ENCODE results near the gene SH3GL1. TPM values are rescaled to one million over a fixed set of nuclear protein-coding genes. Genes with fewer than 3 reads are reported as not detected.

The SH3GL1 gene
- total RNA-seq, 2 donors from 2014 or later, result 47.3 to 56.9 TPM

DNA sequence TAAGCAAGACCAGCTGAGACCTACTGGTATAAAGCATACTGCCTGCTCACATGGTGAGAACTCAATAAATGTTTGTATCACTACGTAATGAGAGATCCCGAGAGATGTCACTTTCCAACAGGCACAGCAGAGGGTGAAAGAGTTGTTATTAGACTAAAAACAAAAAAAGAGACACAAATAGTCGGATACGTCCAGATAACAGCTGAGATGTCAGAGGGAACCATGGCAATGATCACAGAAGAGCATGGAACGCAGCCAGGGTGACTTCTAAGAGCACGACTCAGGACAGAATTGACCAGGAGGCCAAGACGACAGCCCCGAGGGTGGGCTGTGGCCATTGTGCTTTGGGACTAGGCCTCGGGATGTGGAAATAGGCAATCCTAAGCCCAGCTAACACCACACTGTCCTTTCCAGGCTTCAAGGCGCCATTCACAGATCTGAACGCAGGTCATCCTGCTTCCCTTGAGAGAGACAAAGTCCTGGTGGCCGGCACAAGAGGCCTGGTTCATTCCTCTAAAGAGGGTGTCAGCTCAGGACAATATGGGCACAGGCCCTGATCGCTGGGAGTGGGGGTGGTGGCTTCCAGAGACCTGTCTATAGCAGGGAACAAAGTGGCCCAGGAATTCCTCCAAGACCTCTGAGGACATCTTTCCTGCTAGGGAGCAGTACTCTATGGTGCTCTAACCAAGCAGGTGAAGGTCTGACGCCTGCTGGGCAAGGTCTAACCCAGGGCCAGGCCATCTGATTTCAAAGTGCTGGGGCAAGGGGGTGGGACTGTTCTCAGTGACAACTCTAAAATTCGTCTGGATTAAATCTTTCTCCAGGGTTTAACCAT is 3.2 kb downstream of the SH3GL1 start:
- ATAC-seq (ENCODE audit: insufficient number of reproducible peaks, low FRiP score, low read depth) (no peak), DNase-seq (ENCODE audit: low spot score) (no peak)
- Histone ChIP-seq H3K27me3 (replicated peaks; ENCODE audit: insufficient read depth) (no peaks in the 10 kb centered on the region), H3K4me1 (ENCODE audit: control insufficient read depth in 1 of 2, low read depth in 2 of 2) (peaks cover 41 to 71% of the 10 kb centered on the region in 2 donors), H3K27ac (no peak overlapping the region), H3K9me3 (no peaks in the 10 kb centered on the region), H3K36me3 (no peaks in the 10 kb centered on the region), H3K4me3 (no peak overlapping the region)
- TF ChIP-seq, protein P1, sequence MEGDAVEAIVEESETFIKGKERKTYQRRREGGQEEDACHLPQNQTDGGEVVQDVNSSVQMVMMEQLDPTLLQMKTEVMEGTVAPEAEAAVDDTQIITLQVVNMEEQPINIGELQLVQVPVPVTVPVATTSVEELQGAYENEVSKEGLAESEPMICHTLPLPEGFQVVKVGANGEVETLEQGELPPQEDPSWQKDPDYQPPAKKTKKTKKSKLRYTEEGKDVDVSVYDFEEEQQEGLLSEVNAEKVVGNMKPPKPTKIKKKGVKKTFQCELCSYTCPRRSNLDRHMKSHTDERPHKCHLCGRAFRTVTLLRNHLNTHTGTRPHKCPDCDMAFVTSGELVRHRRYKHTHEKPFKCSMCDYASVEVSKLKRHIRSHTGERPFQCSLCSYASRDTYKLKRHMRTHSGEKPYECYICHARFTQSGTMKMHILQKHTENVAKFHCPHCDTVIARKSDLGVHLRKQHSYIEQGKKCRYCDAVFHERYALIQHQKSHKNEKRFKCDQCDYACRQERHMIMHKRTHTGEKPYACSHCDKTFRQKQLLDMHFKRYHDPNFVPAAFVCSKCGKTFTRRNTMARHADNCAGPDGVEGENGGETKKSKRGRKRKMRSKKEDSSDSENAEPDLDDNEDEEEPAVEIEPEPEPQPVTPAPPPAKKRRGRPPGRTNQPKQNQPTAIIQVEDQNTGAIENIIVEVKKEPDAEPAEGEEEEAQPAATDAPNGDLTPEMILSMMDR (IDR thresholded peaks at IDR 0.05), result no peak

DNA sequence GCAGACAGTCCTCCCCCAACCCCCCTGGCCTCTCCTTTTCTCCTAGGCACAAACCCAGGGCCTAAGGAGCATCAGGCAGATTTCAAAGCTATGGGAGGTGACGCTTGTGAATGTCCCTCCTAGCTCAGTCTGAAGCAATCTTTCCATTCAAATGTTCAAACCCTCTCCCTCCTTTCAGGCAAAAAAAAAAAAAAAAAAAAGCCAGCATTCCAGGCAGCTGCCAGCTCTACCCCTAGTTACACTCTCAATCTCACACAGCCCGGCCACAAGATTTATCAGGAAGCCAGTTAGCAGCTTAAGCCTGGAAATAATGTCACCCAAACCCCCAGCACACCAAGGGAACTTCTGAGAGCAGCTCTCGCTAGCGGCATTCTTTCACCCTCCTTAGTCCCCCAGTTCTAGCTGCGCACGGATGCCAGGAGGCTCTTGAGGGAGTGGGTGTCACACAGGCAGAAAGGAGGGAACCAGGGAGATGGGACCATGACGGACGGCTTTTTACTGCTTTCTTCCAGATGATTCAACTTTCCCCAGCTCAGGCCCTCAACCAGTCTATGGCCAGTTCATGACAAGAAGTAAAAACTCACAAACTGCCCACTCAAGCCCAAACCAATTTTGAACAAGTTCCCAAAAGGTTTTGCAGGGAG is 6.3 kb downstream of the SH3GL1 start:
- H3K27me3 ChIP-seq (replicated peaks; ENCODE audit: insufficient read depth), result no peaks in the 10 kb centered on the region
- no peak overlapping the region for H3K4me3 ChIP-seq
- peak overlapping the region in 1 of 2 donors; percentile 36 for H3K27ac ChIP-seq
- ATAC-seq (ENCODE audit: insufficient number of reproducible peaks, low FRiP score, low read depth), result no peak
- H3K36me3 ChIP-seq, result no peaks in the 10 kb centered on the region
- peaks cover 55 to 83% of the 10 kb centered on the region in 2 donors for H3K4me1 ChIP-seq (ENCODE audit: control insufficient read depth in 1 of 2, low read depth in 2 of 2)
- TF ChIP-seq, protein P1 (IDR thresholded peaks at IDR 0.05), result no peak
- no peaks in the 10 kb centered on the region for H3K9me3 ChIP-seq
- DNase-seq (ENCODE audit: low spot score), result no peak

DNA sequence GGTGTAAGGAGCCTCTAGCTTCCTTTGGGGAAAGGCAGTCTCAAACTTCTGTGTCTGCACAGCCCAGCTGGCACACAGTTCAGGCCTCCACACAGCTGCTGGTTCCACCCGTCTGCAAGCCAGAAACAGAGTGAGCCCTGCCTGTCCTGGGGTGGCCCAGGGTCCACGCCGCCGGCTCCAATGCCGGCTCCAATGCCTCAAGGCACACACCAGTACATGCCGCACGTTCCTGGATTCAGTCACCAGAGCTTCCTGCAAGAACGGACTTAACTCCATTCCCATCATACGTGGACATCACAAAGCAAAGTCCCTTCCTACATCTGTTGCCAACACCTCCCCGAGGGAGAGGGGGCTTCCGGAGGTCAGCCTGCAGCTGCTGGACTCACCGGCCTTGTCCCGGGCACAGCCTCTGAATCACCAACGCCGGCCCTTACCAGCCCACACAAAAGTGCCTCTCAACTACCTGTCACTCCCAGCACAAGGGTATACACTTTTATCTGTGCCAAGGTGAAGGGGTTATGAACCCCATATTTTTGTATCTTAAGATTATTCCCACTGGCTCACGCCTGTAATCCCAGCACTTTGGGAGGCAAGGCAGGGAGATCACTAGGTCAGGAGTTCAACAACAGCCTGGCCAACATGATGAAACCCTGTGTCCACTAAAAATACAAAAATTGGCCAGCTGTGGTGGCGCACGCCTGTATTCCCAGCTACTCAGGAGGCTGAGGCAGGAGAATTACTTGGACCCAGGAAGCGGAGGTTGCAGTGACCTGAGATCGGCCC is 8.5 kb downstream of the SH3GL1 start:
- H3K27ac ChIP-seq, result peak overlapping the region in 1 of 2 donors; percentile 56
- DNase-seq (ENCODE audit: low spot score) (no peak), ATAC-seq (ENCODE audit: insufficient number of reproducible peaks, low FRiP score, low read depth) (no peak)
- H3K36me3 ChIP-seq, result no peaks in the 10 kb centered on the region
- peak overlapping the region; percentile 7 for H3K4me3 ChIP-seq
- H3K4me1 ChIP-seq (ENCODE audit: control insufficient read depth in 1 of 2, low read depth in 2 of 2), result peaks cover 53 to 74% of the 10 kb centered on the region in 2 donors
- no peaks in the 10 kb centered on the region for H3K27me3 ChIP-seq (replicated peaks; ENCODE audit: insufficient read depth)
- TF ChIP-seq, protein P1 (IDR thresholded peaks at IDR 0.05), result no peak
- no peaks in the 10 kb centered on the region for H3K9me3 ChIP-seq

DNA sequence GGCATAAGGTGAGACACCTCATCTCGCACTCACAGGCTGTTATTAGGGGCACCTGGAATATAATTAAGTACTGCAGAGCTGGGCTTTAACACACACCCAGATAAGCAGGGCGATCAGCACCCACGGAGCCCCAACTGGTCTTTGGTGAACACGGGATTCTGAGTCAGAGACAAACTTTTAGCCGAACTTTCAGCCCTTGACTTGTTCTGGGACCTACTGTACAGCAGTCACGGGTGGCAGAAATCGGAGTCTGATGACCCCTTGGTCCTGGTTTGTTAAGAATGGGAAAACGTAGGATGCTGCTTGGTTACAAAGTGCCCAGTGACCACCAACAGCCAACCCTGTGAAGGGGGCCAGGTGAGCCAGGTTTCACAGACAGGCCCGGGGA is 9.0 kb downstream of the SH3GL1 start:
- peaks cover 53 to 70% of the 10 kb centered on the region in 2 donors for H3K4me1 ChIP-seq (ENCODE audit: control insufficient read depth in 1 of 2, low read depth in 2 of 2)
- H3K36me3 ChIP-seq, result no peaks in the 10 kb centered on the region
- H3K27ac ChIP-seq, result peak overlapping the region; percentile 9 to 56
- TF ChIP-seq, protein P1 (IDR thresholded peaks at IDR 0.05), result no peak
- DNase-seq (ENCODE audit: low spot score) (no peak), ATAC-seq (ENCODE audit: insufficient number of reproducible peaks, low FRiP score, low read depth) (no peak)
- peak overlapping the region; percentile 56 for H3K4me3 ChIP-seq
- H3K9me3 ChIP-seq, result no peaks in the 10 kb centered on the region
- H3K27me3 ChIP-seq (replicated peaks; ENCODE audit: insufficient read depth), result no peaks in the 10 kb centered on the region
